ENCODE results near the gene INTS15. TPM values are rescaled to one million over a fixed set of nuclear protein-coding genes. Genes with fewer than 3 reads are reported as not detected.

The INTS15 gene
- total and polyA plus RNA-seq, 10 of the 15 experiments (the other 5 are each of a cell fraction or from before 2014, with no cell fraction given) = 0.89 to 28.2 (median 16.8) TPM

- no TSS peak for BruUV-seq (replicated peaks)
- CTCF ChIA-PET = interaction anchor here (1.1 kb wide), 1 partner anchor 9 kb away, joined by 3 read pairs; no protein-coding TSS in a partner anchor
Measured at GRCh38 chr7:6623589-6624245, 33.9 kb downstream of the INTS15 start.

DNA sequence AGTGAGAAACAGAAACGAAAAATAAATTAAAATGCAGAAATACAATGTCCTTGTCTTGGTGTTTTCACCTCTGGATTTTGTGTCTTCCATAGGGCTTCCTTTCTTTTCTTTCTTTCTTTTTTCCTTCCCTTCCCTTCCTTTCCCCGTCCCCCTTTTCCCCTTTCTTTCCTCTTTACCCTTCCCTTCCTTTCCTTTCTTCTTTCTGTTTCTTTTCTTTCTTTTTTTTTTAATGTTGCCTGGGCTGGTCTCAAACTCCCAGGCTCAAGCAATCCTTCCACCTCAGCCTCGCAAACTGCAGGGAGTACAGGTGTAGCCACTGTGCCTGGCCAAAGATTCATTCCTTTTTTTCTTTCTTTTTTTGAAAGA, 34.4 kb downstream of the INTS15 start:
- BruUV-seq (replicated peaks) = no TSS peak
- H3K27ac ChIP-seq (ENCODE audit: control insufficient read depth, insufficient read depth) = no peak overlapping the region
- ChIA-PET SMC1A (ENCODE audit: uncharacterized antibody, unreplicated experiment) (no interaction called here), RAD21 (ENCODE audit: unreplicated experiment) (no interaction called here), POLR2A (interaction anchor here (0.9 kb wide), 1 partner anchor 30 kb away, joined by 8 read pairs; no protein-coding TSS in a partner anchor), CTCF (interaction anchor here (1.1 kb wide), 1 partner anchor 8 kb away, joined by 3 read pairs; no protein-coding TSS in a partner anchor)
- FAIRE-seq = no peak
- H3K79me2 ChIP-seq (ENCODE audit: control insufficient read depth, insufficient read depth, low read length) = no peaks in the 10 kb centered on the region
- WGBS (ENCODE audit: insufficient coverage, insufficient replicate concordance, low lambda C conversion rate, missing lambda C conversion rate) = 42% methylated on average over 3 of the region's 3 CpGs
- H3K4me2 ChIP-seq (ENCODE audit: control insufficient read depth, insufficient read depth) = peak overlapping the region; percentile 50
- H3K4me1 ChIP-seq (ENCODE audit: control insufficient read depth, insufficient read depth, low read length) = peaks cover 25% of the 10 kb centered on the region
- no peak overlapping the region for H3K9ac ChIP-seq (ENCODE audit: control insufficient read depth, insufficient read depth, low read length)
- no peaks in the 10 kb centered on the region for H4K20me1 ChIP-seq (ENCODE audit: control insufficient read depth, insufficient read depth)
- TF ChIP-seq NBN (IDR thresholded peaks at IDR 0.05) (0 out of 2 replicates have a peak, but pooled peaks have one; percentile 32), MYB (IDR thresholded peaks at IDR 0.05; ENCODE audit: borderline replicate concordance, low read depth, low read length) (no peak)
- peak overlapping the region; percentile 67 for H2AFZ ChIP-seq (ENCODE audit: control insufficient read depth, low read depth, low read length)
- H3K9me3 ChIP-seq (replicated peaks; ENCODE audit: control insufficient read depth, insufficient read depth, low read length) = no peaks in the 10 kb centered on the region
- no peak overlapping the region for H3K4me3 ChIP-seq
- intact Hi-C loops (cut with micrococcal nuclease; ENCODE audit: unreplicated experiment) (no loop called here), in situ Hi-C loops (cut with MboI) (no loop called here)
- no peaks in the 10 kb centered on the region; a peak in 1 of 4 replicates for H3K27me3 ChIP-seq (replicated peaks in 1 of 2; ENCODE audit: control insufficient read depth in 2 of 2, insufficient read depth in 2 of 2, low read length in 1 of 2)
- no peak for DNase-seq (ENCODE audit: low read depth, low spot score)
- H3K36me3 ChIP-seq (ENCODE audit: control insufficient read depth in 2 of 2, insufficient read depth in 2 of 2, low read length in 1 of 2) = no peaks in the 10 kb centered on the region
- ATAC-seq = no peak

More at GRCh38 chr7:6623589-6624245, 33.9 kb downstream of the INTS15 start:
- peak; percentile 62 for FAIRE-seq
- Histone ChIP-seq H3K36me3 (ENCODE audit: control insufficient read depth in 2 of 2, insufficient read depth in 2 of 2, low read length in 1 of 2) (no peaks in the 10 kb centered on the region), H3K9ac (ENCODE audit: control insufficient read depth, insufficient read depth, low read length) (no peak overlapping the region), H3K27ac (ENCODE audit: control insufficient read depth, insufficient read depth) (no peak overlapping the region), H3K79me2 (ENCODE audit: control insufficient read depth, insufficient read depth, low read length) (no peaks in the 10 kb centered on the region), H3K4me2 (ENCODE audit: control insufficient read depth, insufficient read depth) (peak overlapping the region; percentile 50), H3K4me1 (ENCODE audit: control insufficient read depth, insufficient read depth, low read length) (peaks cover 25% of the 10 kb centered on the region), H4K20me1 (ENCODE audit: control insufficient read depth, insufficient read depth) (no peaks in the 10 kb centered on the region), H2AFZ (ENCODE audit: control insufficient read depth, low read depth, low read length) (peak overlapping the region; percentile 67), H3K4me3 (no peak overlapping the region), H3K27me3 (replicated peaks in 1 of 2; ENCODE audit: control insufficient read depth in 2 of 2, insufficient read depth in 2 of 2, low read length in 1 of 2) (no peaks in the 10 kb centered on the region; a peak in 1 of 4 replicates), H3K9me3 (replicated peaks; ENCODE audit: control insufficient read depth, insufficient read depth, low read length) (no peaks in the 10 kb centered on the region)
- POLR2A ChIA-PET = interaction anchor here (0.5 to 0.9 kb wide), 2 partner anchors 30 to 102 kb away, joined by 8 to 9 read pairs; no protein-coding TSS in a partner anchor
- SMC1A ChIA-PET (ENCODE audit: uncharacterized antibody, unreplicated experiment) = no interaction called here
- 54% methylated on average over 15 of the region's 15 CpGs for WGBS (ENCODE audit: insufficient coverage, insufficient replicate concordance, low lambda C conversion rate, missing lambda C conversion rate)
- TF ChIP-seq NFYB (IDR thresholded peaks at IDR 0.05; ENCODE audit: insufficient read depth, low read depth, low read length) (no peak), NR2F1 (conservative IDR thresholded peaks at IDR 0.05) (peak; percentile 74), GATAD2B (conservative IDR thresholded peaks at IDR 0.05; ENCODE audit: low read depth) (0 out of 2 replicates have a peak, but pooled peaks have one; percentile 34)
- DNase-seq (ENCODE audit: low read depth, low spot score) = no peak
- RAD21 ChIA-PET (ENCODE audit: unreplicated experiment) = no interaction called here
- peak; percentile 80 for ATAC-seq
- intact Hi-C loops (cut with micrococcal nuclease; ENCODE audit: unreplicated experiment) (no loop called here), in situ Hi-C loops (cut with MboI) (no loop called here)
